HepG2 (cell line): ENCODE data around the gene ACE. TPM values are rescaled to one million over a fixed set of nuclear protein-coding genes. Genes with fewer than 3 reads are reported as not detected.

Source experiments
- FOXJ3 ChIP-seq: sonication (generic); formaldehyde crosslinking; IDR thresholded peaks from 2 replicates; pipeline ENCODE4 v1.4.0; 2020; ENCODE audit warnings: missing genetic modification reagents, mild to moderate bottlenecking, borderline replicate concordance
- FOXK1 ChIP-seq: sonication (generic); formaldehyde crosslinking; IDR thresholded peaks from 2 replicates; pipeline ENCODE4 v1.4.0; 2020; ENCODE audit warnings: low read depth, missing genetic modification reagents, borderline replicate concordance
- HNF1A ChIP-seq, 2 experiments: sonication (generic) in 1 of 2; formaldehyde crosslinking in 1 of 2; IDR thresholded peaks; 2 replicates each; pipeline versions ENCODE4 v1.4.0 to v1.6.1; 2016 to 2020; ENCODE audit warnings: borderline replicate concordance in 1 of 2, low read depth in 1 of 2, mild to moderate bottlenecking in 1 of 2, missing genetic modification reagents in 1 of 2
- JDP2 ChIP-seq: sonication (generic); formaldehyde crosslinking; IDR thresholded peaks from 2 replicates; pipeline ENCODE4 v1.8.1; 2022; ENCODE audit warnings: missing genetic modification reagents, borderline replicate concordance
- NR2C2 ChIP-seq: sonication (generic); formaldehyde crosslinking; IDR thresholded peaks from 2 replicates; pipeline ENCODE4 v1.4.0; 2020; ENCODE audit warnings: missing genetic modification reagents, mild to moderate bottlenecking, moderate library complexity, borderline replicate concordance
- NR2F2 ChIP-seq: IDR thresholded peaks from 2 replicates; pipeline ENCODE4 v1.6.1; 2012; ENCODE audit warnings: low read depth, inconsistent platforms, borderline replicate concordance
- POGK ChIP-seq: sonication (generic); formaldehyde crosslinking; conservative IDR thresholded peaks from 2 replicates; pipeline ENCODE4 v1.8.0; 2022; ENCODE audit warnings: mild to moderate bottlenecking, moderate library complexity, missing genetic modification reagents
- POLR2A ChIP-seq, 2 experiments: IDR thresholded peaks; 2 replicates each; pipeline ENCODE4 v1.6.1; 2011; ENCODE audit warnings: low read depth in 2 of 2, low read length in 2 of 2, mild to moderate bottlenecking in 1 of 2, moderate library complexity in 1 of 2; ENCODE audit not compliant: insufficient read depth in 1 of 2
- POLR2G ChIP-seq: fragments of 200-400 bp; formaldehyde crosslinking; IDR thresholded peaks from 2 replicates; pipeline ENCODE4 v1.6.1; 2018; ENCODE audit warnings: mild to moderate bottlenecking, low read depth, low read length, moderate library complexity
- SCMH1 ChIP-seq: sonication (generic); formaldehyde crosslinking; IDR thresholded peaks from 2 replicates; pipeline ENCODE4 v1.9.0; 2021; ENCODE audit warnings: missing genetic modification reagents, mild to moderate bottlenecking, borderline replicate concordance
- SMAD3 ChIP-seq: sonication (generic); formaldehyde crosslinking; IDR thresholded peaks from 2 replicates; pipeline ENCODE4 v1.4.0; 2020; ENCODE audit warnings: missing genetic modification reagents
- SMC3 ChIP-seq: IDR thresholded peaks from 2 replicates; pipeline ENCODE4 v1.6.1; 2011; ENCODE audit warnings: low read length, improper control_type of control experiment
- SNAPC5 ChIP-seq: sonication (generic); formaldehyde crosslinking; IDR thresholded peaks from 2 replicates; pipeline ENCODE4 v1.8.1; 2023; ENCODE audit warnings: mild to moderate bottlenecking, missing genetic modification reagents, borderline replicate concordance
- TEAD3 ChIP-seq: optimal IDR thresholded peaks from 2 replicates; pipeline ENCODE3; 2016; ENCODE audit warnings: borderline replicate concordance
- ZFP62 ChIP-seq: sonication (generic); formaldehyde crosslinking; IDR thresholded peaks from 2 replicates; pipeline ENCODE4 v1.4.0; 2020; ENCODE audit warnings: missing genetic modification reagents
- ZNF552 ChIP-seq: sonication (generic); formaldehyde crosslinking; IDR thresholded peaks from 2 replicates; pipeline ENCODE4 v1.9.0; 2022; ENCODE audit warnings: missing genetic modification reagents, mild to moderate bottlenecking, borderline replicate concordance
- ZNF615 ChIP-seq: sonication (generic); formaldehyde crosslinking; IDR thresholded peaks from 2 replicates; pipeline ENCODE4 v1.5.0; 2020; ENCODE audit warnings: mild to moderate bottlenecking, missing genetic modification reagents, borderline replicate concordance
- polyA plus RNA-seq, 8 experiments: library from polyadenylated mRNA; depleted of rRNA in 3 of 8; stranded (reverse) in 7 of 8; unstranded in 1 of 8; fragments of >200 nt; fragmentation: Illumina TruSeq in 4 of 8; extraction: Trizol in 4 of 8; gene quantifications; 2 replicates each; pipeline versions ENCODE4 v1.2.1 to v1.2.3, GENCODE V29; 2011 to 2016; ENCODE audit warnings: low read depth in 4 of 8, missing spikeins in 1 of 8, mixed read lengths in 1 of 8; ENCODE audit not compliant: insufficient read depth in 1 of 8
- total RNA-seq, 5 experiments: library from RNA; depleted of rRNA; stranded (reverse); fragments of >200 nt; fragmentation: Illumina TruSeq; extraction: Trizol; gene quantifications; 2 replicates each; pipeline ENCODE4 v1.2.3, GENCODE V29; 2016; ENCODE audit warnings: low read depth in 1 of 5
- TF ChIP-seq, protein P1 (sequence below): sonication (generic); formaldehyde crosslinking; IDR thresholded peaks from 2 replicates; pipeline ENCODE4 v1.4.0; 2020; ENCODE audit warnings: missing genetic modification reagents, borderline replicate concordance

ACE gene
- total and polyA plus RNA-seq, 2 of the 13 experiments (the other 11 are each of a cell fraction or from before 2014, with no cell fraction given), result 0.08 to 0.13 TPM

GRCh38 chr17:63431939-63432804 lies 44.7 kb upstream of the ACE start (continued):
- TF ChIP-seq SCMH1 (no peak), JDP2 (CRISPR knock-in tag) (no peak), ZFP62 (CRISPR knock-in tag) (no peak), FOXK1 (CRISPR knock-in tag) (peak; percentile 54; the same call in 1 of the 2 replicates), NR2F2 (no peak), HNF1A (IDR thresholded peaks at IDR 0.05; ENCODE audit: low read depth) (0 out of 2 replicates have a peak, but pooled peaks have one; percentile 40), HNF1A (CRISPR knock-in tag; IDR thresholded peaks at IDR 0.05; ENCODE audit: borderline replicate concordance) (no peak), POGK (CRISPR knock-in tag) (no peak), FOXJ3 (CRISPR knock-in tag) (no peak), SMAD3 (CRISPR knock-in tag) (peak; percentile 9; the same call in 1 of the 2 replicates), SNAPC5 (CRISPR knock-in tag) (no peak), NR2C2 (no peak), ZNF552 (CRISPR knock-in tag) (no peak), POLR2A (IDR thresholded peaks at IDR 0.05; ENCODE audit: insufficient read depth in 1 of 2, low read depth in 2 of 2, low read length in 2 of 2) (no peak), TEAD3 (CRISPR knock-in tag) (peak; percentile 39), POLR2G (no peak), ZNF615 (no peak), SMC3 (no peak)
- TF ChIP-seq, protein P1, sequence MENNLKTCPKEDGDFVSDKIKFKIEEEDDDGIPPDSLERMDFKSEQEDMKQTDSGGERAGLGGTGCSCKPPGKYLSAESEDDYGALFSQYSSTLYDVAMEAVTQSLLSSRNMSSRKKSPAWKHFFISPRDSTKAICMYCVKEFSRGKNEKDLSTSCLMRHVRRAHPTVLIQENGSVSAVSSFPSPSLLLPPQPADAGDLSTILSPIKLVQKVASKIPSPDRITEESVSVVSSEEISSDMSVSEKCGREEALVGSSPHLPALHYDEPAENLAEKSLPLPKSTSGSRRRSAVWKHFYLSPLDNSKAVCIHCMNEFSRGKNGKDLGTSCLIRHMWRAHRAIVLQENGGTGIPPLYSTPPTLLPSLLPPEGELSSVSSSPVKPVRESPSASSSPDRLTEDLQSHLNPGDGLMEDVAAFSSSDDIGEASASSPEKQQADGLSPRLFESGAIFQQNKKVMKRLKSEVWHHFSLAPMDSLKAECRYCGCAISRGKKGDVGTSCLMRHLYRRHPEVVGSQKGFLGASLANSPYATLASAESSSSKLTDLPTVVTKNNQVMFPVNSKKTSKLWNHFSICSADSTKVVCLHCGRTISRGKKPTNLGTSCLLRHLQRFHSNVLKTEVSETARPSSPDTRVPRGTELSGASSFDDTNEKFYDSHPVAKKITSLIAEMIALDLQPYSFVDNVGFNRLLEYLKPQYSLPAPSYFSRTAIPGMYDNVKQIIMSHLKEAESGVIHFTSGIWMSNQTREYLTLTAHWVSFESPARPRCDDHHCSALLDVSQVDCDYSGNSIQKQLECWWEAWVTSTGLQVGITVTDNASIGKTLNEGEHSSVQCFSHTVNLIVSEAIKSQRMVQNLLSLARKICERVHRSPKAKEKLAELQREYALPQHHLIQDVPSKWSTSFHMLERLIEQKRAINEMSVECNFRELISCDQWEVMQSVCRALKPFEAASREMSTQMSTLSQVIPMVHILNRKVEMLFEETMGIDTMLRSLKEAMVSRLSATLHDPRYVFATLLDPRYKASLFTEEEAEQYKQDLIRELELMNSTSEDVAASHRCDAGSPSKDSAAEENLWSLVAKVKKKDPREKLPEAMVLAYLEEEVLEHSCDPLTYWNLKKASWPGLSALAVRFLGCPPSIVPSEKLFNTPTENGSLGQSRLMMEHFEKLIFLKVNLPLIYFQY (CRISPR knock-in tag), result no peak
